GM15510 (cell line): ENCODE data around the gene ASB18.

ENCODE experiments used
- POLR2A ChIP-seq: IDR thresholded peaks from 3 replicates; pipeline ENCODE4 v1.6.1; 2011; ENCODE audit warnings: borderline replicate concordance; ENCODE audit not compliant: insufficient read length; ENCODE audit errors: extremely low read depth

Gene ASB18

DNA sequence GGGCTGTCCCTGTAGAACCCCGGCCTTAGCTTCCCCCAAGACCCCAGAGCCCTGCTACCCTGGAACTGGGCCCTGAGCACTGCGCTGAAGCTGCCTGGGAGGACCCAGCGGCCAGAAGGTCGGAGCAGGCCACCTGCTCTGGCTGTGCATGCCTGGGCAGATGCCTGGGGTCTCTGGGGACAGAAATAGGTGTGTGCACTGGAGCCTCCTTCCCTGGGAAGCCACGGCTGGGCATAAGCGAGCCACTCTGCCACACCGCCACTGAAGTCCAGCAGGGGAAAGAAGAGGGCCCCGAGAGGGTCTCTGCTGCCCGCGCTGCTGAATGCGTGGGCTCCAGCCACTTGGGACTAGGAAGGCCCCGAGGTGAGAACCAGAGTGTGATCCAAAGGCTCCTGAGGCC lies 102.7 kb downstream of the ASB18 start:
- TF ChIP-seq POLR2A: no peak

DNA sequence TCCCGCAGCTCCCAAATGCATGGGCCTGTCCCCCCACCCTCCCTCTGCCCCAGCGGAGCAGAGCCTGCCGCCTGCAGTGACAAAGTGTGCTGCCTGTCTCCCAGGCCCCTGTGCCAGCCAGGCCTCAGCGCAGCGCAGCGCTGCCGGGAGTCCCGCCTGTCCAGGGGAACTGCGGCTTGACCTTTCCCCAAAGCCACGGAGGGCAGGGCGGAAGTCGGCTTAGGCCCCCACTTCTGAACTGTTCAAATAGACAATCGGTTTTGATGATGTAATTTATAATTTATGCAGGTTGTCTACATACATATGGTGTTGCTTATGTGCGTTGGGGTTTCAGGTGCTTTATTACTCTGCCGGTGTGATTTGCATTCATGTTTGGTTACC lies 103.1 kb downstream of the ASB18 start:
- TF ChIP-seq POLR2A: no peak

DNA sequence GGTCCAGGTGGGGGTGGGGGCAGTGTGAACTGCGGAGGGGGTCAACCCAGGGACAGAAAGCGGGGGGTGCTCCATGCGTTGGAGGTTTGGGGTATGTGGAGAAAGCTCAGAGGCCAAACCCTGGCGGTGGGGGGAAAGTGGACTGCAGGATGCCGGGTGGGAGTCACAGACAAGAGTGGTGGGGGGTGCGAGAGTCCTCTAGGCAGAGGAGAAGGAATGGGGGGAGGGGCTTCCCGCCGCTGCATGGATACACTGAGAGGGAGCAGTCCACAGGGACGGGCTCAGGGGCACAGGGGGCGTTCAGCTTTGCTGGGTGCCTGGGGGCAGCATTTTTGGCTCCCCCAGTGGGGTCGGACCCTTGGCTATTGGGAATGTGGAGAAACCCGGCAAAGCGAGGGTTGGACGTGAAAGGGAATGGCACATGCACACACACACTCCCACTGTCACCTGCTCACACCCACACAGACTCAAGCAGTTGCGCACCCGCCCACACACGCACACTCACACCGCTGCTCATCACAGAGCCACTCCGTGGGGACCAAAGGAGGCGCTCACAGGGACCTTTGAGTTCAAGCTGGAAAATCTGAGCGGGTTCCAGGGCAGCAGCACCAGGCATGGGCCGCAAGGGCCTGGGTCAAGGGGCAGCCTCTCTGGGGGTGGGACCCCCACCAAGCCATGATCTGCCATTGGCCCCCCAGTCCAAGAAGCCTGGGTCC lies 103.7 kb downstream of the ASB18 start:
- TF ChIP-seq POLR2A: no peak

DNA sequence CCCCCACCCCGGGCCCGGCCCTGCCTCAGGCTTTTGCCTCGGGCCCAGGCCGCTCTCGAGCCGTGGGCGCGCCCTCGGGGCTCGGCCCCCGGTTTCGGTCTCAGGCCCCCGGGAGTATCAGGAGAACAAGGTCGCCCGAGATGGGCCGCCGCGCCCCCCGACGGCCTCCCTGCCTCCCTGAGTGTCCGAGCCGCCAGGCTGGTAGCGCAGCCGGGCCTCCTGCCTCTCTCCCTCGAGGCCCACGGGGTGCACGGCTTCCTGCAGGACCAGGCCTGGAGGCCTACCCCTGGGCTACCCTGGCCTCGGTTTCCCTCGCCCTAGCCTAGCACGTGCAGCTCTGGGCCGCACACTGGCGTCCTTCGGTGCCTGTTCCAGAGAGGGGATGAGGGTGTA lies 104.4 kb downstream of the ASB18 start:
- no peak for TF ChIP-seq POLR2A

DNA sequence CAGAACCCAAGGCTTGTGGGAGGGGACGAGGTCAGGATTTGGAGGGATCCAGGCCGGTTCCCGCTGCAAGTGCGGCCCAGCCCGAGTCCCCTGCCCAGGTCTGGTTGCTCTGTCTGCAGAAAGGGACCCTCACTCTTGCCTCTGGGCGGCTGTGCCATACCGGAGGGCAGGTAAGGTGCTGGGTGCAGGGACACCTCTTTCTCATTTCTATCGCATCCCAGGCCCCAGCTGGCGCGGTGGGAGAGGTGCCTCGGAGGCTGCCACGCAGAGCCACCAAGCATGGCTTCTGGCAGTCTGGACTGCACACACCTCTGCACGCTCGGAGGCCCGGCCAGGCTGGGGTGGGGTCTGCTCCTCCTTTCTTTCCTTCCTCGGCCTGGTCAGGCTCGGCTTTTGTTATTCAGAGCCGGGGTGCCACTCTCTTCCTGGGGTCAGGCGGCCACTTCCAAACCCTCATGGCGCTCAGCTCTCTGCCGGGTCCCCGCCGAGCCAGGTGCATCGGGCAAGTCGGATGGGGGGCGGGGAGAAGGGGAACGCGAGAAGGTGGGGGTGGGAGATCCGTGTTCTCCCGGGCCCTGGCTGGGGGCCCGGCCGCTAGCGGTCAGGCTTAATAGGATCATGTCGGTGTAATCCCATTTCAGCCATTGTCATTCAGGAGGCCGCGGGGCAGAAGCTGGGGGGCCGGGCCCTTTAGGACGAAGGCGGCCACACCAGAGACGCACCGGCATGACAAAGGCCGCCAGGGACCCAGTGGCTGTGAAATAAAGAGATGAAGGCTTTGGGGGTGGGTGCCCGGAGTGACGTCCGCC lies 105.0 kb downstream of the ASB18 start:
- TF ChIP-seq POLR2A: no peak

DNA sequence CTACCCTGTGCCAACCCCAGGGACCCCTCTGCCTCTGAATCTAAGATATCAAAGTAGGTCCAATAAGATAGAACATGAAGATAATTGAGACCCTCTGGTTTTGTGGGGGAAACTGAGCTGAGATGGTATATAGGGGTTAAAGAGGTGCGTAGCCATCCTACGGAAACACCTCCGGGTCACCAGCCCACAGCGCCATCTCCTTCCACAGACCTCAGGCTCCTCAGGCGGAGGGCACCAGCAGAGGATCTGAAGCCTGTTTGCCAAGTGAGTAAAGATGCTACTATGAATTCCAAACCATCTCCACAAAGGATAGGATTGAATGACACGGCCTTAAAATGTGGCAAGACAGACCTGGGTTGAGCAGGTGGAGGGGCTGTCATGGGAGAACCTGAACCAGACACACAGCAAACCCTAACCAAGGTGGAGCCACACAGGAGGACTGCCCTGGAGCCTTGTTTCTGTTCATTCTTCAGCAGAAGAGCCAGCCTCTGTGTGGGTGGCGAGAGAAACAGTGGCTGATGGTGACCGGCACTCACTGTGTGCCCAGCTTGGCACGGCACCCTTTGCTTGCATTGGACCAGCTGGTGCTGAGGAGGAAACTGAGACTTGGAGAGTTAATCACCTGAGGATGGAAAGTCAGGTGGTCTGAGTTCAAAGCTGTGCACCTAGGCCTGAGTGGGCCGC lies 106.2 kb downstream of the ASB18 start:
- no peak for TF ChIP-seq POLR2A

DNA sequence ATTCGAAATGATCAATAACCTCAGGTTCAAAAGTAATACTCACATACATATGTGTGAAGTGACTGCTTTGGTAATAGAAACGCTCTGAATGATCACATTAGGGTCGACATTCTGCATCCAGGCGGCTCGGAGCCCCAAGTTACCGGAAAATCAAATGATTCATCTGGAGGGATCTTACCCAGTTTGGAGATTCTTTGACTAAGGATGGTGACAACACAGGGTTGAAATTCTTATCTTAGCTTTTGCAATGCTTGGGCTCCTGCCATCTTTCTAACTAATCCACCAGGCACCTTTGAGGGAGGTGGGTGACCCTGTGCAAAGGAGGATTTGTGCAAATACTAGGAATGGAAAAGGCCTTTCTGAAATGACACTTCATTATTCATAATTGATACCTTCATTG lies 106.8 kb downstream of the ASB18 start:
- TF ChIP-seq POLR2A: no peak

DNA sequence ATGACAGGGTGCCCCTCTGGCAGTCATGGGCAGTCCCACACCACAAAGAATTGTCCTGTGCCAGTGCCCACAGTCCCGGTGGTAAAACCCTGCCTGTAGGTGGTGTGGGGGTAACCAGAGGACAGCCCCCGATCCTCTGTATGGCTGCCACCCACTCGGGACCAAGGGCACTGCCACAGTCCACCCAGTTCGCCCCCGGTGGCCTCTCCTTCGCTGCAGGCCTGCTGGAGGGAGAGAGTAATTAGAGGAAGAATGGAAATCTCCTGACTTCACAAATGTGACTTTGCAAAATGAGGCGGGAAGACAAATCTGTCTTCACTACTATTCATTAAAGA lies 107.4 kb downstream of the ASB18 start:
- no peak for TF ChIP-seq POLR2A

DNA sequence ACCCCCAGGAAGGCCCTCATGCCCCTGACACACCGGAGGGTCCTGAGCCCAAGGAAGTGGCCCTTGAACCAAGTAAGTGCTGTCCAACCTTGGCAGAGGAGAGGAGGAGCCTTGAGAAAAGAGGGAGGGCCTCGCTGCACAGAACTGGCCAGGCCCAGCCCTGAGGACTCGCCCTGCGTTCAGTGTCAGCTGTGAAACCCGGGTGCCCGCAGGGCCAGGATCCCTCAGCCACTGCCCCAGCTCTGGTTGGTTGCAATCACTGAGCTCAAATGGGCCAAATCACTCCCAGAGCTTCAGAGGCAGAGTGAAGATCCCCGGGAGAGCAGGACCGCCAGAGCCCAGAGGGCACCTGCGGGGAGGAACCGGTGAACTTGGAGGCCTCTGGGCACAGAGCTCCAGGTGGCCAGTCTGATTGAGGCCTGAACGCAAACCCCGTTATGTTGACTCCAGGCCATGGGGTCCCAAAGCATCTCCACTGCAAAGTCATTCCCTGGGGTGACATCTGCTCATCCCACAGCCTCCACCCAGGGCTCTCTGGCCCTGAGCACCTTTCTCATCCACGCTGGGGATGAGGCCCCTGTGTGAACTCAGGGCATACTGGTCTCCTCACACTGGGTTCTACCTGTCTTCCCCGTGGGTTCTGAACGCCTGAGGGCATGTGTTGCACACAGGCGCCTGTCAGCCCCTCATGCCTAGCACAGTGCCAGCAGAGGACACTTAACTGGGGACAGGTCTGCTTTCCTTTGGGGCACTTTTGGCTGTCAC lies 107.9 kb downstream of the ASB18 start:
- TF ChIP-seq POLR2A: no peak

DNA sequence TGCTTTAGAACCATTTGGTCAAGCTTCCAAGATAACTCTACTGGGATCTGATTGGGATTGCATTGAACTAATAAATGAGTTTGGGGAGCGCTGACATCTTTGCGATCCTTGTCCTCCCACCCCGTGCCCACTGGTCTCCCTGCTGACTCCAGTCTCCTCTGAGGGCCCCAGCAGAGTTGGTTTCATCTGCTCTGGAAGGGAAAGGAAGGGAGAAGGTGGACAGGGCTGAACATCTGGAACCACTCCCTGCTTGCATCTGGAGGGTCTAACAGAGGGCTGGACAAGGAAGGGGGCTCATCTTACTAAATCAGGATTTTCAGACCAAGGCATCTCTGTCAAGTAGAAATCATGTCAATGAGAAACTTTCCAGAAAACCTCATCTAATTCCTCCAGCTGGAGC lies 108.8 kb downstream of the ASB18 start:
- no peak for TF ChIP-seq POLR2A

DNA sequence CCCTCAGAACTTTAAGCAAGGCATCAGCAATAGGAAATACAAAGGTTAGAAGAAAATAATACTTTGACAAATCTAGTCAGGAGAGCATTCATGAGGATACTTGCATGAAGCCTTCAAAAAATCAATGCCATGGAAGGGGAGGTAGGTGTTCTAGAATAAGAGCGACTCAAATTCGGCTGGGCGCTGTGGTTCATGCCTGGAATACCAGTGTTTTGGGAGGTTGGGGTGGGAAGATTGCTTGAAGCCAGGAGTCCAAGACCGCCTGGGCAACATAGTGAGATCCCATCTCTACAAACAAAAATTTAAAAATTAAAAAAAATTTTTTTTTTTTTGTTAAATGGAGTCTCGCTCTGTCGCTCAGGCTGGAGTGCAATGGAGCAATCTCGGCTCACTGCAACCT lies 117.8 kb downstream of the ASB18 start:
- TF ChIP-seq POLR2A: no peak

DNA sequence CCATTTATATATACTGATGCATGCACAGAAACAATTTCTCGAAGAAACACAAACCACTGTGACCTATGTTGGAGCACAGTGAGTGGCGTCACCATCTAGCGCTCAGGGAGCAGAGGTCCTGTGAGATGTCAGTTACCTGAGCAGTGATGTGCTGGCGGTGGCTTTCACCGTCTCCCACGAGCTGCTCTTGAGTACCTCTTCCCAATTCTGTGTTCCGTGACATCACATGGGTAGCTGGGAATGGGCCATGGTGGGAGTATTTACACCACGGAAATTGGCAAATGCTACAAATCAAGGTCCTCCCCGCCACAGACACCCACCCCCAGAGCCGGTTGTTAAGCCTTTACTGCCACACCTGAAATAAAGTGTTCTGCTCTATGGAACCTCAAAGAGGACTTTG lies 120.4 kb downstream of the ASB18 start:
- TF ChIP-seq POLR2A: no peak
